Parathyroid adenoma (tissue), 2 donors: ENCODE results near the gene FBXO28.

Experiments
- H2AFZ ChIP-seq: fragments of 300-600 bp; sonication (generic); one replicate; pipeline ENCODE4 v1.7.0; 2017; ENCODE audit warnings: antibody characterized with exemption, mild to moderate bottlenecking
- H3K27ac ChIP-seq: fragments of 300-600 bp; sonication (generic); one replicate; pipeline ENCODE4 v1.7.0; 2017
- H3K27me3 ChIP-seq: fragments of 300-600 bp; sonication (generic); one replicate; pipeline ENCODE4 v1.7.0; 2017; ENCODE audit warnings: low read length; ENCODE audit not compliant: control insufficient read depth, insufficient read depth
- H3K36me3 ChIP-seq: fragments of 300-600 bp; sonication (generic); one replicate; pipeline ENCODE4 v1.7.0; 2017; ENCODE audit warnings: low read length; ENCODE audit not compliant: control insufficient read depth, insufficient read depth
- H3K4me1 ChIP-seq: fragments of 300-600 bp; sonication (generic); one replicate; pipeline ENCODE4 v1.7.0; 2017; ENCODE audit warnings: control low read depth
- H3K4me2 ChIP-seq: fragments of 300-600 bp; sonication (generic); one replicate; pipeline ENCODE4 v1.7.0; 2017; ENCODE audit warnings: low read length
- H3K4me3 ChIP-seq: fragments of 300-600 bp; sonication (generic); one replicate; pipeline ENCODE4 v1.7.0; 2017; ENCODE audit warnings: low read depth, low read length
- H3K79me2 ChIP-seq: fragments of 300-600 bp; sonication (generic); one replicate; pipeline ENCODE4 v1.7.0; 2017; ENCODE audit warnings: control low read depth
- H3K9ac ChIP-seq: fragments of 300-600 bp; sonication (generic); one replicate; pipeline ENCODE4 v1.7.0; 2017; ENCODE audit warnings: mild to moderate bottlenecking
- H3K9me3 ChIP-seq: fragments of 300-600 bp; sonication (generic); one replicate; pipeline ENCODE4 v1.7.0; 2017; ENCODE audit warnings: low read length; ENCODE audit not compliant: control insufficient read depth
- CTCF ChIP-seq: fragments of 300-600 bp; sonication (generic); IDR thresholded peaks from one replicate; pipeline ENCODE4 v1.7.0; 2017; ENCODE audit warnings: antibody characterized with exemption, mild to moderate bottlenecking
- donor health status: primary hyperparathyroidism.

FBXO28 gene

GRCh38 chr1:224196813-224197600 lies 83.1 kb downstream of the FBXO28 start:
- Histone ChIP-seq H3K27ac (no peak overlapping the region), H3K27me3 (no peaks in the 10 kb centered on the region), H3K4me2 (no peak overlapping the region), H3K9me3 (no peaks in the 10 kb centered on the region), H3K9ac (no peak overlapping the region), H3K36me3 (no peaks in the 10 kb centered on the region), H3K79me2 (no peaks in the 10 kb centered on the region), H3K4me1 (no peaks in the 10 kb centered on the region), H2AFZ (no peak overlapping the region), H3K4me3 (no peak overlapping the region)
- no peak for TF ChIP-seq CTCF

- Histone ChIP-seq H3K4me2 (no peak overlapping the region), H2AFZ (no peak overlapping the region), H3K79me2 (no peaks in the 10 kb centered on the region), H3K4me1 (no peaks in the 10 kb centered on the region), H3K27me3 (no peaks in the 10 kb centered on the region), H3K9ac (no peak overlapping the region), H3K9me3 (no peaks in the 10 kb centered on the region), H3K27ac (no peak overlapping the region), H3K36me3 (no peaks in the 10 kb centered on the region), H3K4me3 (no peak overlapping the region)
- TF ChIP-seq CTCF, result no peak
Observed at GRCh38 chr1:224198572-224198971, 84.7 kb downstream of the FBXO28 start.

DNA sequence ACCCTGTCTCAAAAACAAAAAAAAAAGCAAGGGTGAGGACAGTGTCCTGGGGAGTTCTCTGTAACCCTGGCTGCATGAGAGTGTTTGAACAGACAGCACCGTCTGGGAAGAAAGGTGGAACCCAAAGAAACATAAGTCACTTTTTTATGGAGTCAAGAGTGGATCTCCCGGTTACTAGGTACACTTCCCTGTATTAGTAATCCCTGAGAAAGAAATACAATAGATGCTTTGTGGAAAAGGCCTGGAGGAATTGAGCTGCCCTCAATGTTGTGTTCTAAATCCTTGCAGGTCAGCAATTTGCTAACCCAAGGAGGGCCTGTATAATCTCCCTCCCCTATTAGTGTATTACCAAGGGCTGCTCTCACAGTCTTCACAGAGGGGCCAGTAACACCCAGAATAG lies 85.8 kb downstream of the FBXO28 start:
- no peaks in the 10 kb centered on the region for H3K4me1 ChIP-seq
- no peak overlapping the region for H3K4me2 ChIP-seq
- H3K9me3 ChIP-seq, result no peaks in the 10 kb centered on the region
- TF ChIP-seq CTCF, result no peak
- no peaks in the 10 kb centered on the region for H3K27me3 ChIP-seq
- H3K79me2 ChIP-seq, result no peaks in the 10 kb centered on the region
- H3K4me3 ChIP-seq, result no peak overlapping the region
- H3K27ac ChIP-seq, result no peak overlapping the region
- H3K36me3 ChIP-seq, result no peaks in the 10 kb centered on the region
- H2AFZ ChIP-seq, result no peak overlapping the region
- H3K9ac ChIP-seq, result no peak overlapping the region

DNA sequence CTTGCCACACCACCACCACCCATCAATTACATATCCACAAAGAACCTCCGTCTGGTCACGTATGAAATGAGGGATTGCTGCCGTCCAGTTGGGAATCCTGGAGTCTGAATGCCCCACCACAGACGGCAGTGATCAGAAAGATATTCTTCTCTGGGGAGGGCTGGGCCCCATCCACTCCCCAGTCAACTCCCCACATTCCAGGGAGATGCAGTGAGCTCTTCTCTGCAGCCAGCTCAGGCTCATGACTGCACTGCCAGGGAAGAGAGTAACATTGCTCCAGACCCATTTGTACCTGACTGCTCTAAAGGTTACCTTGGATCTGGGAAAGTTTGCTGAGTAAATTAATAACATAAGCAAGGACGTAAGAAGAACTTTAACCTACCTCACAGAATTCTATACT lies 87.5 kb downstream of the FBXO28 start:
- no peak overlapping the region for H3K4me2 ChIP-seq
- H3K27ac ChIP-seq, result no peak overlapping the region
- no peak overlapping the region for H3K4me3 ChIP-seq

More for the DNA sequence above, 87.5 kb downstream of the FBXO28 start:
- H3K9me3 ChIP-seq, result no peaks in the 10 kb centered on the region
- H3K36me3 ChIP-seq, result no peaks in the 10 kb centered on the region
- no peaks in the 10 kb centered on the region for H3K27me3 ChIP-seq
- H3K4me1 ChIP-seq, result no peaks in the 10 kb centered on the region
- H3K79me2 ChIP-seq, result no peaks in the 10 kb centered on the region
- no peak for TF ChIP-seq CTCF
- H3K9ac ChIP-seq, result no peak overlapping the region
- no peak overlapping the region for H2AFZ ChIP-seq
